Measurements from ENCODE around the gene MT1H. TPM values are rescaled to one million over a fixed set of nuclear protein-coding genes. Genes with fewer than 3 reads are reported as not detected.

The MT1H gene
- total and polyA plus RNA-seq, 2 of the 13 experiments (the other 11 are each of a cell fraction or from before 2014, with no cell fraction given), result 0.60 TPM; not detected in 1

- TF ChIP-seq ZHX1 (CRISPR knock-in tag; IDR thresholded peaks at IDR 0.05; ENCODE audit: low read depth), result no peak
- TF ChIP-seq RNF2 (conservative IDR thresholded peaks at IDR 0.05; ENCODE audit: low read depth), result no peak
- TF ChIP-seq MED13 (CRISPR knock-in tag; IDR thresholded peaks at IDR 0.05), result peak; percentile 59; the same call in 1 of the 2 replicates
- peak; percentile 46; the same call in 1 of the 2 replicates for TF ChIP-seq UBTF (CRISPR knock-in tag; IDR thresholded peaks at IDR 0.05)
- TF ChIP-seq DZIP1 (CRISPR knock-in tag; IDR thresholded peaks at IDR 0.05), result peak; percentile 69; the same call in 1 of the 2 replicates
- peak; percentile 99 for TF ChIP-seq MTF1 (CRISPR knock-in tag; IDR thresholded peaks at IDR 0.05)
- 0 out of 2 replicates have a peak, but pooled peaks have one; percentile 25 for TF ChIP-seq POLR2AphosphoS5 (IDR thresholded peaks at IDR 0.05; ENCODE audit: low read depth, low read length)
- peak; percentile 75 for TF ChIP-seq ZNF333 (CRISPR knock-in tag; IDR thresholded peaks at IDR 0.05; ENCODE audit: borderline replicate concordance)
- peak; percentile 31; the same call in 1 of the 2 replicates for TF ChIP-seq TRIM24 (CRISPR knock-in tag; IDR thresholded peaks at IDR 0.05)
- 0 out of 2 replicates have a peak, but pooled peaks have one; percentile 36 for TF ChIP-seq CSRNP1 (CRISPR knock-in tag; IDR thresholded peaks at IDR 0.05)
- peak; percentile 26; the same call in 1 of the 2 replicates for TF ChIP-seq KDM2A (CRISPR knock-in tag; IDR thresholded peaks at IDR 0.05; ENCODE audit: borderline replicate concordance, low read depth)
- no peak for TF ChIP-seq ZNF468 (CRISPR knock-in tag; IDR thresholded peaks at IDR 0.05)
- TF ChIP-seq MED8 (CRISPR knock-in tag; IDR thresholded peaks at IDR 0.05; ENCODE audit: insufficient replicate concordance), result peak; percentile 61
- peak; percentile 34; the same call in 1 of the 2 replicates for TF ChIP-seq HOXA3 (CRISPR knock-in tag; IDR thresholded peaks at IDR 0.05)
- no peak for TF ChIP-seq ZNF691 (CRISPR knock-in tag; IDR thresholded peaks at IDR 0.05; ENCODE audit: borderline replicate concordance, low read depth)
- peak; percentile 78 for TF ChIP-seq CEBPB (IDR thresholded peaks at IDR 0.05; ENCODE audit: borderline replicate concordance, low read depth, low read length)
- TF ChIP-seq ERF (CRISPR knock-in tag; IDR thresholded peaks at IDR 0.05), result peak; percentile 43; the same call in 1 of the 2 replicates
- no peak for TF ChIP-seq ZNF264 (CRISPR knock-in tag; IDR thresholded peaks at IDR 0.05)
Observed at GRCh38 chr16:56657555-56658326, 11.9 kb upstream of the MT1H start, which contains the start of gene MT1F (continued).

Measured in HepG2 (cell line).